ENCODE measurements around the gene DOLPP1.

- TF ChIP-seq, protein P1, sequence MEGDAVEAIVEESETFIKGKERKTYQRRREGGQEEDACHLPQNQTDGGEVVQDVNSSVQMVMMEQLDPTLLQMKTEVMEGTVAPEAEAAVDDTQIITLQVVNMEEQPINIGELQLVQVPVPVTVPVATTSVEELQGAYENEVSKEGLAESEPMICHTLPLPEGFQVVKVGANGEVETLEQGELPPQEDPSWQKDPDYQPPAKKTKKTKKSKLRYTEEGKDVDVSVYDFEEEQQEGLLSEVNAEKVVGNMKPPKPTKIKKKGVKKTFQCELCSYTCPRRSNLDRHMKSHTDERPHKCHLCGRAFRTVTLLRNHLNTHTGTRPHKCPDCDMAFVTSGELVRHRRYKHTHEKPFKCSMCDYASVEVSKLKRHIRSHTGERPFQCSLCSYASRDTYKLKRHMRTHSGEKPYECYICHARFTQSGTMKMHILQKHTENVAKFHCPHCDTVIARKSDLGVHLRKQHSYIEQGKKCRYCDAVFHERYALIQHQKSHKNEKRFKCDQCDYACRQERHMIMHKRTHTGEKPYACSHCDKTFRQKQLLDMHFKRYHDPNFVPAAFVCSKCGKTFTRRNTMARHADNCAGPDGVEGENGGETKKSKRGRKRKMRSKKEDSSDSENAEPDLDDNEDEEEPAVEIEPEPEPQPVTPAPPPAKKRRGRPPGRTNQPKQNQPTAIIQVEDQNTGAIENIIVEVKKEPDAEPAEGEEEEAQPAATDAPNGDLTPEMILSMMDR (IDR thresholded peaks at IDR 0.05; ENCODE audit: low read depth, low read length), result no peak
- TF ChIP-seq EZH2phosphoT487 (IDR thresholded peaks at IDR 0.05; ENCODE audit: low read depth), result no peak
Observed at GRCh38 chr9:129094387-129095169, 13.7 kb downstream of the DOLPP1 start.

Data from OCI-LY3 (cell line).